Measurements from ENCODE around the gene TCEAL9. TPM values are rescaled to one million over a fixed set of nuclear protein-coding genes. Genes with fewer than 3 reads are reported as not detected.

TCEAL9 gene, protein sequence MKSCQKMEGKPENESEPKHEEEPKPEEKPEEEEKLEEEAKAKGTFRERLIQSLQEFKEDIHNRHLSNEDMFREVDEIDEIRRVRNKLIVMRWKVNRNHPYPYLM
- total RNA-seq (2022; extraction: Qiagen RNA extraction), result 88.1 to 146 TPM (median 97.0 TPM) in 5 replicates

DNA sequence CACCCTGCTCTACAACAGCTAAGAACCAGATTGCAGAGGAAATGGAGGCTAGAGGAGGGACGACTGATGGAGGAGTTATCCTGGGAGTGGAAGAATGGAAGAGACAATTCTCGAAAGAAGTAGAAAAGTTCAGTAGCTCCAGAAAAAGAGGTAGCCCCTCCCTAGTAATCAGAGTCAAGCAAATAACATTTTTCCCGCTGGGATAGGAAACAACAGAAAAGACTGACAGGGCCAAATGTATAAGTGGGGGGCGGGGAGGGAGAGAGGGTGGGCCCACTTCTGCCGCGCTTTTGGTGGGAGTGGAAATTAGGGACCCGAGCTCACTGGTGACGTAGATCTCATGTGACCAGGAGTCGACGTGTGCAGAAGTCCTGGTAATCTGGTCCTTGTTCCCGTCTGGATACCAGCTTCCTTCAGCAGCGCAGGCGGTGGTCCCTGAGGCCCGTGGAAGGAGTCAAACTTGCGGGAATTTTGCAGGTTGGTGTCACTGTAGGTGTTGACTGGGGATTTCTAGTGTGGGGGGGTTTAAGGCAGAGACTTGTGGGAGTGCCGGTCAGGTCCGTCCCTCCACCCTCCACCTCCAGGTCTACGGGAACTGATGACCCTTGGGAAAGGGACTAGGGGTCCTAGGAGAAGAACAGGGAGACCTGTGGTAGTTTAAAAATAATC lies at the start of gene TCEAL9:
TCEAL9 (plus strand) TSS at position 377 of the 669 bp plus-strand sequence. CDS start 1,179 bp downstream, outside the sequence.

DNA sequence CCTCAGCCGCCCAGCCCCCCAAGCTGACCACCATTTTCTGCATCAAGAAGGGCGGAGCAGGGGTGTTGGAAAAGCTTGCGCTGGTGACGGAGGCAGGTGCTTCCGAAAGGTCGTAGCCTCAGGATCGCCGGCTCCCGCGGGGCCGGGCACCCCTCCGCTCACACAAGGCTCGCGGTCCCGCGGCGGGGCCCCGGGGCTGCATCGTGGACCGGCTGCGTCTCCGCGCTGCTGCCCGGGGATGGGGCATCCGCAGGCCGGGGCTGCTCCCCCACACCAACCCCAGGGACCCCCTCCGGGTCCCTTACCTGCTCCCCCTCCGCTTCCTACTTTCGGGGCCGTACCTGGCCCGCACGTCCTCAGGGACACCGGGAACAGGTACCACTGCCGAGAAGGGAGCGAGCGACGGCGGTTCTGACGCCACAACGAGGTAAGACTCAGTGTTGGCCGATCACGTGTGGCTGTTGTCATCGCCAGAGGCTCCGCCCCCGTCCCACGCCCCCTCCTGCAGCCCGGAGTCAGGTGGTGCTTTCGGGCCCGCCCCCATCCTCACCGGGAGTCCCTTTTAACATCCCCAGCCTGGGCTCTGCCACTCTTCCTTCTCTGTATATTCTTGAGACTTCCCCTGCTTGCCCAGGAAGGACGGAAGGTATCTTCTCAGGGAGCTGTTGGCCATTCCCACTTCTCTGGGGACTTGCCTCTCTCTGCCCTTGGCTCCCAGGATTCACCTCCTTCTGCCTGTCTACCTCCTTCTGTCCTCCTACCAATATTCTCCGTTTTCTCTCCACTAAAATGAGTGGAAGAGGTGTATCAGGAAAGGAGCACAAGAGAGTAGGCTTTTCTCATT lies 45.5 kb upstream of the TCEAL9 start, which contains the start of gene BEX2:
BEX2 (minus strand) TSS at position 436 of the 844 bp plus-strand sequence. CDS start 1,014 bp downstream, outside the sequence.

DNA sequence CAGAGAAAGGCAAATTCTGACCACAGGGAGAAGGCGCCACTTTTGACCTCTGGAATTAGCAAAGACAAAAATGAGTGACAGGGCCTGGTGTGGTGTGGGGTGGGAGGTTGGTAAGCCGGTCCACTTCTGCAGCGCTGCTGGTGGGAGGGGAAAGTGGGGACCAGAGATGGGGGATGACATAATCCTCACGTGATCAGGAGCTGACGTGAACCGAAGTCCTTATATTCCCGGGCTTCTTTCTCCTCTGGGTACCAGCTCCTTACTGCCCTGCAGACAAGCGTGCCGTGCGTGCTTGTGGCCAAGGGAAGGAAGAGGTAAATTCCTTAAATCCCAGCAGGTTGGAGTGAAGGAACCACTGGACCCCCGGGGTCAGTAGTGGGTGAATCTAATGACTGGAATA lies 26.3 kb upstream of the TCEAL9 start, which contains the start of gene TCEAL7:
TCEAL7 (plus strand) TSS at position 249 of the 400 bp plus-strand sequence. CDS start 1,165 bp downstream, outside the sequence.

DNA sequence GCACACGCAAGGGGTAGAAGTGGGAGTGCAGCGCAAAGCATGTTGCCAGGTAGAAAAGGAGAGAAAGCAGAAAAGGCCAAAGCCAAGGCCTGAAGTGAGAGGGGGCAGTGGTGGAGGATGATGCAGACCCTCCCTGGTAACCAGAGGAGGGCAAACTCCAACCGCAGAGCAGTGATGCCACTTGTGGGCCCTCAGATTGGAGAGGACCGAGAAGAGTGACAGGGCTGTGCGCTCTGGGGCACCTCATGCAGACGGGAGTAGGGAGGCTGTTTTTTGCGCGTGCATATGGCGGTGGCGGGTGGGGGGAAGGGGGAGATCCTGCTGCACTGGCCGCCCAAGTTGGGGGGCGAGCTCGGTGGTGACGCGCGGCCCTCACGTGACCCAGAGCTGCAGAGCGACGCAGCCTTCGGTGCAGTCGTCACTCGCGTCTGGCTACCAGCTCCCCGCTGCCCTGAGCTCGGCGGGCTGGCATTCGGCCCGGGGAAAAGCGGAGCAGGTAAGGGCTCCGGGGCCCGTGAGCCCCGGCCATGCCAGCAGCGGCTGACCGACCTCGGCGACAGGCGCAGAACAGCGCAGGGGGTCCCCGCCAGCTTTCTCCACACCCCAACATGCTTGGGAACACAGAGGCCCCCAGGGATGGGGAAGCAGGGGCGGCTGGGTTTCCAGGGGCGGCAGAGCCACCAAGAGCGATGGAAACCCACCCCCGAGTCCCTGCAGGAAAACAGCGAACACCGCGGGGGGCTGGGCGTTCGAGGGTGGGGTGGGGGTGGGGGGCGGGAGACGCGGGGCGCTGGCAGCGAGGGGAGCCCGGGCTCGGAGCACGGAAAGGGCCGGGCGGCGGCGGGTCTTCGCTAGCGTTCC lies 20.0 kb downstream of the TCEAL9 start, which contains the start of gene BEX3:
BEX3 (plus strand) TSS at position 421 of the 861 bp plus-strand sequence. CDS start 984 bp downstream, outside the sequence.

Other genes starting within 250 kb of the TCEAL9 start
- gene BEX4, start 141.4 kb upstream of the TCEAL9 start, total RNA-seq (2022; extraction: Qiagen RNA extraction), result 1.9 to 2.7 TPM (median 2.5 TPM) in 5 replicates
- gene TCEAL8, start 101.4 kb upstream of the TCEAL9 start, total RNA-seq (2022; extraction: Qiagen RNA extraction), result 26.2 to 36.2 TPM (median 30.4 TPM) in 5 replicates
- not detected in 5 replicates for gene TCEAL5, start 79.8 kb upstream of the TCEAL9 start, total RNA-seq (2022; extraction: Qiagen RNA extraction)
- gene BEX2, start 45.5 kb upstream of the TCEAL9 start, total RNA-seq (2022; extraction: Qiagen RNA extraction), result 8.7 to 11.6 TPM (median 10.6 TPM) in 5 replicates
- gene TCEAL7, start 26.3 kb upstream of the TCEAL9 start, total RNA-seq (2022; extraction: Qiagen RNA extraction), result not detected in 5 replicates
- 239 to 261 TPM (median 251 TPM) in 5 replicates for gene BEX3, start 20.0 kb downstream of the TCEAL9 start, total RNA-seq (2022; extraction: Qiagen RNA extraction)
- gene RAB40A, start 163.0 kb downstream of the TCEAL9 start, total RNA-seq (2022; extraction: Qiagen RNA extraction), result 0.06 to 0.15 TPM (median 0.10 TPM) in 5 replicates
- gene TCEAL4, start 229.0 kb downstream of the TCEAL9 start, total RNA-seq (2022; extraction: Qiagen RNA extraction), result 109 to 154 TPM (median 117 TPM) in 5 replicates